H7 (cell line): ENCODE results near the gene TCERG1L. TPM values are rescaled to one million over a fixed set of nuclear protein-coding genes. Genes with fewer than 3 reads are reported as not detected.

Source experiments
- DNase-seq: peaks from one replicate; pipeline ENCODE4 v3.0.0; 2012
- H3K27me3 ChIP-seq: 2 replicates; pipeline ENCODE4 v1.6.0; 2011; ENCODE audit warnings: mild to moderate bottlenecking, low read length; ENCODE audit not compliant: control insufficient read depth, insufficient read depth
- H3K36me3 ChIP-seq: replicated peaks from 2 replicates; pipeline ENCODE4 v1.5.1; 2011; ENCODE audit warnings: low read length; ENCODE audit not compliant: control insufficient read depth, insufficient read depth
- H3K4me3 ChIP-seq: 2 replicates; pipeline ENCODE4 v1.5.1; 2011; ENCODE audit warnings: low read depth, mild to moderate bottlenecking, control low read depth, low read length, moderate library complexity; ENCODE audit not compliant: insufficient read depth
- total RNA-seq: library from RNA; depleted of rRNA; stranded (reverse); fragments of >200 nt; shearing (Covaris generic); gene quantifications from 2 replicates; pipeline ENCODE4 v1.2.3, GENCODE V29; 2014

Gene TCERG1L
- total RNA-seq, 1 experiment from 2014 or later, result 5.4 TPM

DNA sequence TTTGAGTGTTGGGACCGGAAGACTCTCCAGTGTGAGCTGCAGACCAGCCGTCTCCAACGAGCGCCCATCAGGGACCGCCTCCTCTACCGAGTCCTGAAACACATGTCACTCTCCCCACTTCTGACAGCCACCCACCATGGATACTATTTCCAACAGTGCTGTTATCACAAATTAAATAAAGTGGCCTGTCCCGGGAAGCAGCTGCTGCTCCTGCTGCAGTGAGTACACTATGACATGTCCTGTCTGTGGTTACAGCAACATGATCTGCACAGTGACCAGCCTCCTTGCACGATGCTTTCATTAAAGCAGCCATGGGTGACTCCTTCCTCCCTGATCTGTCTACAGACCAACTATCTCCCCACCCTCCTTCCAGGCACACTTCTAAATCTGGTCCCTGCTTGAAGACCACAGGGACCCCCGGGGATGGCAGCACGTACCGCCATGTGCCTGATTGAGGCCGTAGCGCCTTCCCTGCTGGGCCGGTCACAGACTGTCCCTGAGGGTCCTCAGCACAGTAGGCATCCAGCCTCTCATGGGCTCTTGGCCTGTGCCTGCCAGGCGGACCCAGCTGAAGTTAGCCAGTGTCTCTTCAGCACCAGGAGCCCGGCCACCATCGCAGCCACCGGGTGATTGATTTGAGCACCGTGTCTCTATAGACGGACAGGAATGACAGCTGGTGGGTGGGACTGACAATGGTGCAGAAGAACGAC lies 58.8 kb downstream of the TCERG1L start:
- DNase-seq, result no peak
- H3K4me3 ChIP-seq, result no peak overlapping the region

DNA sequence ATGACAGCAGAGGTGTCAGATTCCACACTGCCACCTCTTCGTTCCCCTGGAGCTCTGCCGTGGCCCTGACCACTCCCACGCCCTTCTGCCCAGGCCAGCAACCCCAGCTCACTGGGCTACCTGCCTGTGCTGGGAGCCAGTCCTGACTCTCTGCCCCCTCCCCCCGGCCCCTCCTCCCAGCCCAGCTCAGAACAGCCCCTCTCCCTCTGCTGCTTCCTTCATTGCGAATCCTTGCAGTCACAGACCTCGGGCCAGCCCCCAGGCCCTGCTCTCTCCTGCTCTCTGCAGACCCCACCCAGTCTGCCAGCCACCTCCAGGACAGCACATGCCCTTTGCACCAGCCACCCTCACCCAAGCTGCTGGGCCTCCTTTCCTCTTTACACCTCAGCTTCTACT lies 60.4 kb downstream of the TCERG1L start:
- peak; percentile 88 for DNase-seq
- no peaks in the 10 kb centered on the region for H3K36me3 ChIP-seq
- H3K4me3 ChIP-seq, result no peak overlapping the region
- no peaks in the 10 kb centered on the region for H3K27me3 ChIP-seq

More for the DNA sequence above, 58.8 kb downstream of the TCERG1L start:
- Histone ChIP-seq H3K27me3 (no peaks in the 10 kb centered on the region), H3K36me3 (no peaks in the 10 kb centered on the region)

DNA sequence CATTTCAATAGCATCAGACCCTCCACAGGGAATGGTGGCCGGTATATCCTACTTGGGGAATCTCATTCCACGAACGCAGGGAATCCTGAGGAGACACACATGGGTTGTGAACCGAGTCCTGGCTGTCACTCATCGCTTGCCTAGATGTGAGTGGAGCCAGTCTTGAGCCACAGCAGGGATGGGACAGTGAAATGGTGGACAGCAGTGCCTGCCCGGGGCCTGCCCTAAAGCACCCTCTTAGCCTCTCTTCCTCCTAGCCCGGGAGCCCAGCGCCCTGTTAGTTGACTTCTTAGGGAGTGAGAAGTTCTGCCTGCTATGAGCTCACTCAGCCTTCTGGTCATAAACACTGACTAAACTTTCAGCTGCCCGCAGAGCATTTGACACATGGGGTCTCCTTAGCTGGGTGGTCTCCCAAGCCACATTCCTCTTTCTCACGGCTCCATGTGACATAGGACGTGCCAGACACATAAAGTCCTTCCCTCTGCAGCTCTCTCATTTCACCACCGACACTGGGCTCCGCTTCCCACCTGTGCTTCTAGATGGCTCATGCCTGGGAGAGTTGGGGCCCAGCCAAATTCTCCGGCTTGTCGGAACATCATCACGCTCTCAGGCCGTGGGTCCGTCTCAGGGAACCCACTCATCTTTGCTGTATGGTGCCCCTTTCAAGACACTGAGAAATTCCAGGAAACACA lies 60.9 kb downstream of the TCERG1L start:
- DNase-seq, result no peak
- H3K36me3 ChIP-seq, result no peaks in the 10 kb centered on the region
- no peaks in the 10 kb centered on the region for H3K27me3 ChIP-seq
- no peak overlapping the region for H3K4me3 ChIP-seq

DNA sequence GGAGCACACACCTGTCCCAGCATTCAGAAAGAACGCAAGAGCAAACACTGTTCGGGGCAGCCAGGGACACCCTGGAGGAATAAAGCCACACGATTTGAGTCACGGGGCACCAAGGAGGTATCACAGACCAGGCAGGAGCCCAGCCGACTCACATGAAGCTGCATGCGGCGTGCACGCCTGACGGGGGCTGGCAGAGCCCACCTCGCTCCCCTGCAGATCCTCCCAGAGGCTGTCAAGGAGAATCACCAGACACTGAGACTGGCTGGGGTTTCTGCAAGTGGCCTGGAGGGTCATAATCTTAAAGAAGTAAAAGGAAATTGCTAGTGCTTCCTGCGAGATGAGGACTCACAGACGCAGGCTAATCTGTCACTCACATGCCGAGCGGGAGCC lies 61.6 kb downstream of the TCERG1L start:
- no peak for DNase-seq
- Histone ChIP-seq H3K36me3 (no peaks in the 10 kb centered on the region), H3K4me3 (no peak overlapping the region), H3K27me3 (no peaks in the 10 kb centered on the region)

- no peaks in the 10 kb centered on the region for H3K27me3 ChIP-seq
- no peak overlapping the region for H3K4me3 ChIP-seq
- no peak for DNase-seq
- H3K36me3 ChIP-seq, result no peaks in the 10 kb centered on the region
These were observed 62.1 kb downstream of the TCERG1L start for GRCh38 chr10:131249238-131249954.

DNA sequence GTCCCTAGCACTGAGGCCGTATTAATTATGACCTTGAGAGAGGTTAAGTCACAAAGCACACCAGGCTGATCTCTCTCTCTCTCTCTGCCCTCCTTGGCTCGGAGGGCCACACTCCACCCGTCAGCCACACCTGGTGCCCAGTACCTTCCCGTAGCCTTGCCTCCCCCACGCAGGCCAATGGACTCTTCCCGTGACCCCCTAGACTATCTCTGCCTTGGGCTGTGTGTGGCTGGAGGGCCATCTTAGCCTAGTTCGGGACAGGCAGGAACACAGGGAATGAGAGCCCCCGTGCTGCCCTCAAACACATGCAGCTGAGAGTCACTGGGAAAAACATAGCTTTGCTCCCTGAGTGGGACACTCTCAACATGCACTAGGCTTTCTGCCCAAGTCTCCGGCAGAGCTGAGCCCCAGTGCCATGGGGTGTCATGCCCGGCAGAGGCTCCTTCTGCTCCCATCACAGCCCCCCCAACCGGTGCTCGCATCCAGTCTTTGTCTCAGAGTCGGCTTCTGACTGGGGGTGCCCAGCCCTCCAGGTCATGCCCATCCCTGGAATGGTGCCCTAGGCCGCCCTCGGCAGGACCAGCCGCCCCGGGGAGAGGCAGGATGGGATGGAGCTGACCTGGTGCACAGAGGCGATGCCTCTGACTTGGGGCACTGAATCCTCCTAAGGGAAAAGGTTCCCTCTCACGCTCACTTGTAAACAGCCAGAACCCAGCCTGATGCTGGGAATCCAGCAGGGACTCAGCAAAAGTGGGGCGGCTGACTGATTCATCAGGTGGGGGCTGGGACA lies 63.0 kb downstream of the TCERG1L start:
- no peak for DNase-seq
- Histone ChIP-seq H3K4me3 (no peak overlapping the region), H3K27me3 (no peaks in the 10 kb centered on the region), H3K36me3 (no peaks in the 10 kb centered on the region)

GRCh38 chr10:131247873-131248272 lies 63.6 kb downstream of the TCERG1L start:
- H3K27me3 ChIP-seq, result no peaks in the 10 kb centered on the region
- no peak for DNase-seq
- H3K4me3 ChIP-seq, result no peak overlapping the region
- no peaks in the 10 kb centered on the region for H3K36me3 ChIP-seq

DNA sequence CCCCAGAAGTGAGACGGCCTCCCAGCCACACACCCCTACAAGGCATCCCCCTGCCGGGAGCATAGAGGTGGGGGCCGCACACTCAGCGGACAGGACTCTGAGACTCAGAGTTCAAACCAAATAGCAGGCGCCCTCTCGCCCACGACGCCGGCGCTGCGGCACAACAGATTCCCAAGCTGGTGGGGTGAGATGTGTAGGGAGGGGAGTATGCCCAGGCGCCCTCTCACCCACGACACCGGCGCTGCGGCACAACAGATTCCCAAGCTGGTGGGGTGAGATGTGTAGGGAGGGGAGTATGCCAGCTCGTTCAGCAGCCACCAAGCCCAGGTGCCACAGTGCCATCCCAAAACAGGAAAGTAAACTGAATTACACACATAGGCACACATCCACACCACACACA lies 64.7 kb downstream of the TCERG1L start:
- DNase-seq, result no peak
- no peaks in the 10 kb centered on the region for H3K27me3 ChIP-seq
- no peak overlapping the region for H3K4me3 ChIP-seq
- H3K36me3 ChIP-seq, result no peaks in the 10 kb centered on the region

- DNase-seq, result no peak
- Histone ChIP-seq H3K27me3 (no peaks in the 10 kb centered on the region), H3K4me3 (no peak overlapping the region), H3K36me3 (no peaks in the 10 kb centered on the region)
These were observed 65.4 kb downstream of the TCERG1L start for GRCh38 chr10:131246089-131246488.

DNA sequence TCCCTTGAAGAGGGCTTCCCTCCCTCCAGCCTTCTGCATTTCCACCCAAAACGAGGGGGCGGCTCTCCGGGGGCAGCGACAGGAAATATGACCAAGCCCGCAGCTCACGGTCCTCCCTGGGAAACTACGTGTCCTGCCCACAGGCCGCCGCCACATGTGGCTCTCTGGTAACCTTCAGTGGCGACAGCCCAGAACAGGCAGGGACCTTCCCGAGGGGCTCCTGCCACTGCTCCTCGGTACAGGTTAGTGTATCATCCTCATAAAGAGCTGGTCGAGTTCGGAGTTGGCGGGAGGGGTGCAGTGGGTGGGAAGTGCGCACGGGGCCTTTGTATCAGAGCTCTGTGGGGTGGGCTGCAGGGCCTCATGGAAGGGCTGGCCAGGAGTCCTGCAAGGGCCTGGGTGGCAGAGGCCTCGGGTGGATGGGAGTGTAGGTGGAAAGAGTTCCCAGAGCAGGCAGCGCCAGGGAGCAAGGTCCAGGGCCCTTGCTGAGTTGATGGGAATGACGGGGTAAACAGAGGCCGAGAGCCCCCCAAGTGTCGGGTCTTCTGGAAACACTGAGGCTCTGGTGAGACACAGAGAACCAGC lies 66.0 kb downstream of the TCERG1L start:
- Histone ChIP-seq H3K36me3 (no peaks in the 10 kb centered on the region), H3K4me3 (no peak overlapping the region), H3K27me3 (no peaks in the 10 kb centered on the region)
- DNase-seq, result no peak

GRCh38 chr10:131244836-131245235 lies 66.7 kb downstream of the TCERG1L start:
- DNase-seq, result no peak
- Histone ChIP-seq H3K36me3 (no peaks in the 10 kb centered on the region), H3K27me3 (no peaks in the 10 kb centered on the region), H3K4me3 (no peak overlapping the region)

DNA sequence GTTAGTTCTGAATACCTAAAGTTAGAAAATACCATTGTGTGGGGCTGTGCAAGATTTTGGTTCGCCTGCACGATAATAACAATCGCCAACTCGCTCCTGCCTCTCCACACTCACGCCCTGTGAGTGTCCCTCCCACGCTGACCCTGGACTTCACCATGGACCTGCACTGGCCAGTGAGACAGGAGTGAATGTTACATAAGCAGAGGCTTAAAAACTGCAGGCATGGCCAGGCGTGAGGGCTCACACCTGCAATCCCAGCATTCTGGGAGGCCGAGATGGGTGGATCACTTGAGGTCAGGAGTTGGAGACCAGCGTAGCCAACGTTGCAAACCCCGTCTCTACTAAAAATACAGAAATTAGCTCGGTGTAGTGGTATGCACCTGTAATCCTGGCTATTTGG lies 68.4 kb downstream of the TCERG1L start:
- H3K27me3 ChIP-seq, result no peaks in the 10 kb centered on the region

DNA sequence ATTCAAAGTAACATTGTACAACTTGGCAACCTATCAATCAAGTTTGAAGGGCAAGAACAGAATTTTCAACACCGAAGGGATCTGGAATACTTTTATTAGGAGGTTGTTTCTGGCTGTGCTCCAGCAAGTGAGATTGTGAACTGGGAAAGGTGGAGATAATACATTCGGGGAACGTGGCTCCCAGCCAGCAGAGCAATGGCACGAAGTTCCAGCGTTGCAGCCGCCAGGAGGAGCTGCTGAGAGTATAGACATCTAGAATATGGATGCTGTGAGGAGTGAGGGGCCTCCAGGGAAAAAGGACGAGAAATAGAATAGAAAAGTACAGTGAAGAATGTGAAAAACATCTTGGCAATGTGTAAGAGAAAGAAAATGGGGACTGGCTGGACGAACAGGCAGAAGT lies 69.5 kb downstream of the TCERG1L start:
- DNase-seq, result peak; percentile 88
- Histone ChIP-seq H3K27me3 (no peaks in the 10 kb centered on the region), H3K36me3 (no peaks in the 10 kb centered on the region), H3K4me3 (no peak overlapping the region)

More for the DNA sequence above, 68.4 kb downstream of the TCERG1L start:
- Histone ChIP-seq H3K4me3 (no peak overlapping the region), H3K36me3 (no peaks in the 10 kb centered on the region)
- DNase-seq, result no peak

GRCh38 chr10:131240691-131241090 lies 70.8 kb downstream of the TCERG1L start:
- no peak for DNase-seq
- no peak overlapping the region for H3K4me3 ChIP-seq
- no peaks in the 10 kb centered on the region for H3K27me3 ChIP-seq
- no peaks in the 10 kb centered on the region for H3K36me3 ChIP-seq
